Subcutaneous adipose tissue (tissue), 4 donors: ENCODE results near the gene TRIM67. TPM values are rescaled to one million over a fixed set of nuclear protein-coding genes. Genes with fewer than 3 reads are reported as not detected.

Experiments
- CTCF ChIP-seq: fragments of 450-650 bp; IDR thresholded peaks from one replicate; pipeline ENCODE4 v1.5.1; 2016; ENCODE audit warnings: low read depth, mild to moderate bottlenecking, control low read depth, antibody characterized with exemption, moderate library complexity
- total RNA-seq, 4 donors: library from RNA; depleted of rRNA; stranded (reverse); fragments of >200 nt; gene quantifications; one replicate each; pipeline ENCODE4 v1.1.0, GENCODE V29; 2016

The TRIM67 gene
- 1 to 10 TPM in 1 of 4 donors, under 1 TPM in 3; under 0.01 to 1.3 (median 0.25) TPM for total RNA-seq

DNA sequence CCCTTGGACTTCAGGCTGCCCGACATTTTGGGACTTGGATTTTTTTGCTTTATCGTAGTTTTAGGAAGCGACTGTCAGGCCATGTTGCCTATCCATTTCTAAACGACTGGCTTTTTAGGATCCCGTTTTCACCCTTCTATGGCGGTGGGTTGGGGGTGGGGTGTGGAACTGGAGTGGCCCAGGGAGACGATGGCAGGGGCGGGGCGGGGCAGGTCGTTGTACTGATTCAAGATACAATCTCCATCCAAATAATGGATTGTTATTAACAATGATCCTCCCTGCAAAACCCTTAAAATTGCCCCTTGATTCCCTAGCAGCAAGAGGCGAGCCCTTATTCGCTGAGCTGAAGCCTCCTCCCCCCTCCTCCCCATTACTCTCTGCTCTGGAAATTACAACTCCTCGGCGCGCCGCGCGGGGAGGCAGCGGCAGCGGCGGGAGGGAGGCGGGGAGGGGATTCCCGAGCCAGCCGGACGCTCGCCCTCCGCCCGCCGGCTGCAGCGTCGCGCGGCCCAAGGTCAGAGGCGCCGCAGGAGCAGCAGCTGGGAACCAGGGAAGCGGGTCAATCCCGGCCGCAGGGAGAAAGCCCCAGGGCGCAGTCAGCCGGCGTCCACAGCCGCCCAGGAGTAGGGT is at the start of gene TRIM67:
TSS of gene TRIM67 (plus strand) at position 392 of the 630 bp plus-strand sequence. CDS start 912 bp downstream, outside the sequence.
- TF ChIP-seq CTCF, result no peak

- no peak for TF ChIP-seq CTCF
Observed at GRCh38 chr1:231116738-231117137, 45.1 kb upstream of the TRIM67 start.

- no peak for TF ChIP-seq CTCF
Observed at GRCh38 chr1:231118704-231119453, 43.0 kb upstream of the TRIM67 start.

- TF ChIP-seq CTCF, result no peak
Observed at GRCh38 chr1:231121533-231121932, 40.3 kb upstream of the TRIM67 start.

DNA sequence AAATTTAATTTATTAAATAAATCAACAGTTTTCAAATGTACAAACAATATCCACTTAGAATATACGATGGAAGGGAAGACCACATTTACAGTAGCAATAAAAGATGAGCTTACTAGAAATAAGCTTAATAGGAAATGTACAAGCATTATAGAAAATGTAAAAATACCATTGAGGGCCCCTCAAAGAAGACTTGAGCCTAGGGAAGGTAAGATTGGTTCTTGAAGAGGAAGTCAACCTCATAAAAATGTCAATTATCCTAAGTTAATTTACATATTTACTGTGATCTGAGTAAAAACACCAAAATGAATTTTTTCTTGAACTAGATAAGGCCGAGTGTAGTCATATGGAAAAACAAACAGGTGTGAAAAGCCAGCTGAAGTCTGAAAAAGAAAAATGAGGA is 39.7 kb upstream of the TRIM67 start:
- TF ChIP-seq CTCF, result no peak

DNA sequence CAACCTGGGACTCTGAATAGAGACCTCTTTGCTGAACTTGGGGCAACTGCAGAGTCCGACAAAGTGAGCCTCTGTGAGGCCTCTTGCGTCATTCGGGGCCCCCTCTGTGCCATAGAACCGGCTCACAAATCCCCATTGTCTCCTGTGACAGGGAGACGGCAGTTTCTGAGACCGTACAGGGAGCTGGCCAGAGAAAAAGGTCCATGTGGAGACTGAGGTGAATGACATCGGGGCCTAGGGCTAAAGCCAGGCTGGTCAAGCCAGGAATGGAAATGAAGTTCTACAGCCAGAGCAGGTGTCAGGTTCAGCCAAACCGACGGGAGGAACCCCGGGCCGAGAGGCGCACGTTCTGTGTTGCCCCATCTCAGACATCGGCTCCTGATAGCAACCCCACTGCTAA is 37.1 kb upstream of the TRIM67 start:
- TF ChIP-seq CTCF, result no peak

GRCh38 chr1:231125972-231126580 is 35.8 kb upstream of the TRIM67 start:
- no peak for TF ChIP-seq CTCF
